NCI-H774 (cell line): Measurements from ENCODE around the gene ZBTB7B.

ENCODE experiments used
- DNase-seq: peaks from one replicate; lab custom pipeline; 2025; lab: John Stamatoyannopoulos, UW

ZBTB7B gene

GRCh38 chr1:155002464-155003226, at the start of gene ZBTB7B:
TSS of gene ZBTB7B (plus strand) at chr1:155002802. CDS start at chr1:155014661, 11,859 bp downstream.
- DNase-seq, result peak; percentile 51

GRCh38 chr1:154953611-154954038, 49.0 kb upstream of the ZBTB7B start:
- DNase-seq, result no peak

- no peak for DNase-seq
Measured at GRCh38 chr1:154954541-154954940, 48.1 kb upstream of the ZBTB7B start.

- DNase-seq, result peak; percentile 59
Measured at GRCh38 chr1:154955039-154955717, 47.4 kb upstream of the ZBTB7B start.

GRCh38 chr1:154955718-154956543, 46.7 kb upstream of the ZBTB7B start, which contains the start of gene PBXIP1:
TSS of gene PBXIP1 (minus strand) at chr1:154956099. CDS start at chr1:154953721, 2,378 bp downstream.
- DNase-seq, result peak; percentile 90

- no peak for DNase-seq
Measured at GRCh38 chr1:154956544-154956941, 46.1 kb upstream of the ZBTB7B start.

- no peak for DNase-seq
Measured at GRCh38 chr1:154957091-154957657, 45.4 kb upstream of the ZBTB7B start.

GRCh38 chr1:154958036-154958435, 44.6 kb upstream of the ZBTB7B start:
- no peak for DNase-seq

GRCh38 chr1:154958681-154959425, 43.7 kb upstream of the ZBTB7B start:
- DNase-seq, result no peak

- no peak for DNase-seq
Measured at GRCh38 chr1:154959426-154959780, 43.2 kb upstream of the ZBTB7B start.

GRCh38 chr1:154960446-154961136, 42.0 kb upstream of the ZBTB7B start:
- no peak for DNase-seq

- peak; percentile 81 for DNase-seq
Measured at GRCh38 chr1:154961207-154962155, 41.1 kb upstream of the ZBTB7B start, which contains the start of gene PYGO2. TSS of gene PYGO2 (minus strand) at chr1:154961782. CDS start at chr1:154961576, 206 bp downstream.

GRCh38 chr1:154962156-154962749, 40.3 kb upstream of the ZBTB7B start:
- no peak for DNase-seq

- DNase-seq, result no peak
Measured at GRCh38 chr1:154962795-154963330, 39.7 kb upstream of the ZBTB7B start.

GRCh38 chr1:154963643-154964042, 39.0 kb upstream of the ZBTB7B start:
- no peak for DNase-seq

- no peak for DNase-seq
Measured at GRCh38 chr1:154964359-154964758, 38.2 kb upstream of the ZBTB7B start.

- DNase-seq, result no peak
Measured at GRCh38 chr1:154966111-154966510, 36.5 kb upstream of the ZBTB7B start.

- no peak for DNase-seq
Measured at GRCh38 chr1:154967331-154967950, 35.2 kb upstream of the ZBTB7B start.
